Activated naive CD4-positive, alpha-beta T cell (primary cell): ENCODE measurements around the gene SEC16A.

ENCODE experiments used
- DNase-seq, 4 experiments: peaks; one replicate each; lab custom pipeline; 2025; lab: John Stamatoyannopoulos, UW

The SEC16A gene, protein sequence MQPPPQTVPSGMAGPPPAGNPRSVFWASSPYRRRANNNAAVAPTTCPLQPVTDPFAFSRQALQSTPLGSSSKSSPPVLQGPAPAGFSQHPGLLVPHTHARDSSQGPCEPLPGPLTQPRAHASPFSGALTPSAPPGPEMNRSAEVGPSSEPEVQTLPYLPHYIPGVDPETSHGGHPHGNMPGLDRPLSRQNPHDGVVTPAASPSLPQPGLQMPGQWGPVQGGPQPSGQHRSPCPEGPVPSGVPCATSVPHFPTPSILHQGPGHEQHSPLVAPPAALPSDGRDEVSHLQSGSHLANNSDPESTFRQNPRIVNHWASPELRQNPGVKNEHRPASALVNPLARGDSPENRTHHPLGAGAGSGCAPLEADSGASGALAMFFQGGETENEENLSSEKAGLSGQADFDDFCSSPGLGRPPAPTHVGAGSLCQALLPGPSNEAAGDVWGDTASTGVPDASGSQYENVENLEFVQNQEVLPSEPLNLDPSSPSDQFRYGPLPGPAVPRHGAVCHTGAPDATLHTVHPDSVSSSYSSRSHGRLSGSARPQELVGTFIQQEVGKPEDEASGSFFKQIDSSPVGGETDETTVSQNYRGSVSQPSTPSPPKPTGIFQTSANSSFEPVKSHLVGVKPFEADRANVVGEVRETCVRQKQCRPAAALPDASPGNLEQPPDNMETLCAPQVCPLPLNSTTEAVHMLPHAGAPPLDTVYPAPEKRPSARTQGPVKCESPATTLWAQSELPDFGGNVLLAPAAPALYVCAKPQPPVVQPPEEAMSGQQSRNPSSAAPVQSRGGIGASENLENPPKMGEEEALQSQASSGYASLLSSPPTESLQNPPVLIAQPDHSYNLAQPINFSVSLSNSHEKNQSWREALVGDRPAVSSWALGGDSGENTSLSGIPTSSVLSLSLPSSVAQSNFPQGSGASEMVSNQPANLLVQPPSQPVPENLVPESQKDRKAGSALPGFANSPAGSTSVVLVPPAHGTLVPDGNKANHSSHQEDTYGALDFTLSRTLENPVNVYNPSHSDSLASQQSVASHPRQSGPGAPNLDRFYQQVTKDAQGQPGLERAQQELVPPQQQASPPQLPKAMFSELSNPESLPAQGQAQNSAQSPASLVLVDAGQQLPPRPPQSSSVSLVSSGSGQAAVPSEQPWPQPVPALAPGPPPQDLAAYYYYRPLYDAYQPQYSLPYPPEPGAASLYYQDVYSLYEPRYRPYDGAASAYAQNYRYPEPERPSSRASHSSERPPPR (N-terminal part only)

DNA sequence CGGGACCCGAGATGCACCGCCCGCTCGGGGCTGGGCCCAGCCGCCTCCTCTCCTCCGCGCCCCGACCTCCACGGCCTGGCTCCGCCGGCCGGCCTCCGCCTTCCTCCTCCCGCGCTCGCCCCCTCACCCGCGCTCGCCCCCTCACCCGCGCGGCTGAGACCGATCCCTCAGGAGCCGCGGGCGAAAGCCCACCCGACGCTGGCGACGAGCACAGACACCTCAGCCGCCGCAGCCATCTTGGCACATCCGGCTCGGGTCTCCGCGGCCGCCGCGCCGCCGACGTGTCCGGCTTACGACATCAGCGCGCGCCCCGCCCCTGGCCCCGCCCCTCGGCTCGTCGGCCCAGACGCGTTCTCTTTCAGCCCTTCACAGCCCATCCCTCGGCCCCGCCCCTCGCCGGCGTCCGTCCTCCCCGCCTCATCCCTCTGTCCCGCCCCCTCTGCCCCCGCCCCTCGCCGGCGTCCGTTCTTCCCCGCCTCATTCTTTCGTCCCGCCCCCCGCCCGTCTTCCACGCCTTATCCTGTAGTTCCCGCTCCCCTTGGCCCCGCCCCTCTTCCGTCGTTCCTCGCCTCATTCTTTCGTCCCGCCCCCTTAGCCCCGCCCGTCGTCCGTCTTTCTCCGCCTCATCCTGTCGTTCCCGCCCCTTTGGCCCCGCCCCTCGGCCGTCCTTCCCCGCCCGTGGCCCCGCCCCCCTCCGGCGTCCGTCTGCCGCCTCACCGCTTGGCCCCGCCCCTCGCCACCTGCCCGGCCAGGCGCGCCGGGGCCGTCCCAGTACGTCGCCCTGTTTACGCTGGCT, at the start of gene SEC16A:
Gene SEC16A, minus strand, starts transcription at position 248 of the 796 bp plus-strand sequence. CDS start 5,425 bp downstream, outside the sequence.
- DNase-seq, result peak; percentile 100

DNA sequence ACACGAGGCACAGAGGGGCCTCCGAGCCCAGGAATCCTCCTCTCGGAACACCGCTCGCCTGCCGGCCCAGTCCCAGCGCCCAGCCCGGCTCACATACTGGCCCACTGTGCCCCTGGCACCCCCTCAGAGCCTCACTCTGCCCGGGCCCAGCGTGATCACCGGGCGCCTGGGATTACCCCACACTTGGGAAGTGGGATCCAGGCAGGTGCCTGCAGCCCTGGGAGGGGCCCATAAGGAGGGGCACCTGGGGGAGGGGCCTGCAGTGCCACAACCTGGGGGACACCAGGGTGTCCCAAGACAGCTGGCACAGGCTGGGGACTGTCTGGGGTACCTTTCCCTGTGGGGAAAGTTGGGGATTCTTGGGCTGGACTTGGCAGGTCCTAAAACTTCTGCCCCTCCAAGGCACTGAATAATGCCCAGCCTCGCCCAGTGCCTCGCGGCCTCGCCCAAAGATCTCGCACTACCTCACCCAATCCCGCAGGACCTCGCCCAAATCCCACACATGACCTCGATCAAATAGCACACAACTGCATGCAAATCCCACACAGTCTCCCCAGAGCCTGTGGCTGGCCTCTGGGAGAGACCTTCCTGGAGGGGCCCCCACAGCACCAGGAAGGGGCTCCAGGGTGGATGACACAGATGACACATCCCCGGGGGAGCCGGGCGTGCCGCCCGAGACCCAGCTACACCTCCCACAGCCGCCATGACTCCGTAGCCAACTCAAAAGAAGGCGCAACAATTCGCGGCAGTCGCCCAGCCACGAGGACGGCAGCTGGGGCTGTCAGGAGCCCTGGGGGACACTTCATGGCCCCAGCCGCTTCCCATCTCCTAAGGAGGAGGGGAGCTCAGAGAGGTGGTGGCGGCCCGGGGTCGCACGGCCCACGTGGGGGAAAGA, 49.3 kb upstream of the SEC16A start:
- DNase-seq, result no peak

DNA sequence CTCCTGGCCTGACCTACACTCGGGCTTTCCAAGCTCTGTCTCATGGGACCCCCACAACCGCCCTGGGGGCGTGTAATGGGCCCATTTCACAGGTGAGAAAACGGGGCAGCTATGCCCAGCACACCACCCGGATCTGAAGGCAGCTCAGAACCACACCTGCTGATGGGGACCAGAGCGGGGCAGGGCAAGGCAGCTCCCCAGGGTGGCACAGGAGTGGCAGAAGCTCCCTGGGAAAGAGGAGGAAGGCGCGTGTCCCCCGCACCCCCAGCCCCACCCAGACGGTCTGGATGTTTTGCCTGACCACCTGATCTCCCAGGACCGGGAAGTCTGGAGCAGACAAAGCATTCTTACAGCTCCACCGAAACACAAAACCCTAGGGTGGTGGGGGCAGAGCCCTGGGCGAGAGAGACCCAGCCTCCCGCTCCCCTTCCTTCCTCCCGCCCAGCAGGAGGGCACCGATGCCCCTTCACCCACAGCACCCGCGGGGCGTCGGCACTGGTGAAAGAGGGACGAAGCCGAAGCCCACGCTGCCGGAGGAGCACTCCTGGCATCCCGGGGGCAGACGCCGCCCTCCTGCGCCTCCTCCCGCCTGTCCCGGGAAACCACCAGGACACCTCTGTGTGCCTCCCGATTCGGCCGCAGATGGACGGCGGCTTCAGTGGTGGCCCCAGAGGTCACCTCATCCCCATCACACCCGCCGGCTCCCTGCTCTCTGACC, 48.5 kb upstream of the SEC16A start:
- DNase-seq, result no peak

DNA sequence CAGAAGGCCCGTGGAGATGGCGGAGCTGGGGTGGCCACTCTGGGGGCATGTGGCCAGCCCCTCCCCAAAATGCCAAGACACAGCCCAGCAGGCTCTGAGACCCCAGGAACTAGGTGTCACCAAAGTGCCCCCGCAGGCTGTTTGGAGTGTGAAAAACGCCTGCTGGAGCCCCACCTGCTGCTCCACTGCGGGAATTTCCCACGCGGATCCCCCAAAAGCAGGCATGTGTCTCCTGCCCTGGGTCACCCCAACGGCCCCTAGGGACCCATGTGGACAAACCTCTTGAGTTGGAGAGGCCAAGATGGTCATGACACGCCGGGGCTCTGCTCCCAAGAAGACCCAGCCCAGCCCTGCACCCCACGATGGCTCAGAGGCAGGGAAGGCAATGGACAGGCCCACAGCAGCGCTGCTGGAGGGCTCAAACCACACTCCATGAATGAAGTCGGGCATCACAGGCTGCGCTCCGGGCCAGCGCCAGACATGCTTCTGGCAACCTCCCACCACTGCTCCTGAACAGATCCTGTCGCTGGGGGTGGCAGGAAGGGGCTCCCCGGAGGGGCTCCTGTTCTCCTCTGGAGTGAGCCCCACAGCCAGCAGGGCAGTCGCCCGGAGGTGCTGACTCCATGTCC, 47.7 kb upstream of the SEC16A start:
- no peak for DNase-seq

DNA sequence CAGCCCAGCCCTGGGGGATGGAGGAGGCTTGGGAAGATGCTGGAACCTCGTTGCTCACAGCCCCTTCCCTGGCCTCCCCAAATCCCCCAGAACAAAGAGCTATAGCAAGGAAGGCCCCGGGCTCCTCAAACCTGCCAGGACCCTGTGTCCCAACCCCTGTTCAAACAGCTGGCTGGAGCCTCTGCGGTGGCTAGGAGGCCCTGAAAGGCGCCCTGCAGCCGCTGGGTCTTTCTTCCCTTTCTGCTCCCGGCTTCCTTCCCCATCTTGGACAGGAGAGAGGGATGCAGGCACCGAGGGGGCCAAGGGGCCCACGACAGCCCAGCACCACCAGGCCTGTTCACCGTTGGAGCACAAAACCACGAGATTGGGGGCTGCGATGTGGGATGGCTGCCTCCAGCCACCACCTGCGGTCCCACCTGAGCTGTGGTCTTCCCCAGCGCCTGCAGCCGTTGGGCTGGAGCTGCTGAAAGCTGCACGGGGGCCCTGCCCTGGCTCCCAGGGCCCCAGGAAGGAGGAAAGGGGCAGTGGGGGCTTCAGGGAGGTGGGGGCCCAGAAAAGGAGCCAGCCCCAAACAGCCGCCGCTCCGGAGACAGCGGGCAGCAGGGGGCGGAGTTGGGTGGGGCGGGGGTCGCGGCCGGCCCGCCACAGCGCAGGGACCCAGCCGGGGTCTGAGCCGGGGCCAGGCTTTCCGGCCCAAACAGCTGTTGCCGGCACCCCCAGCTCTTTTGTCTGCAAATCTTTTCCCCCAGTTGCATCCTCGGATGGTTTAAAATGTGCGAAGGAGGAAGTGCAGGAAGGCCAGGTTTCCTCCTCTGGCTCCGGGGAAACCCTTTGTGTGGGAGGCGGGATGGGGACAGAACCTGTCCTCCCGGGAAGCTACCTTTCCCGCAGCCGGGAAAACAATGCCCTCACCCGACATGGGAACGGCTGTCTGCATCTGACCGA, 46.9 kb upstream of the SEC16A start:
- no peak for DNase-seq

DNA sequence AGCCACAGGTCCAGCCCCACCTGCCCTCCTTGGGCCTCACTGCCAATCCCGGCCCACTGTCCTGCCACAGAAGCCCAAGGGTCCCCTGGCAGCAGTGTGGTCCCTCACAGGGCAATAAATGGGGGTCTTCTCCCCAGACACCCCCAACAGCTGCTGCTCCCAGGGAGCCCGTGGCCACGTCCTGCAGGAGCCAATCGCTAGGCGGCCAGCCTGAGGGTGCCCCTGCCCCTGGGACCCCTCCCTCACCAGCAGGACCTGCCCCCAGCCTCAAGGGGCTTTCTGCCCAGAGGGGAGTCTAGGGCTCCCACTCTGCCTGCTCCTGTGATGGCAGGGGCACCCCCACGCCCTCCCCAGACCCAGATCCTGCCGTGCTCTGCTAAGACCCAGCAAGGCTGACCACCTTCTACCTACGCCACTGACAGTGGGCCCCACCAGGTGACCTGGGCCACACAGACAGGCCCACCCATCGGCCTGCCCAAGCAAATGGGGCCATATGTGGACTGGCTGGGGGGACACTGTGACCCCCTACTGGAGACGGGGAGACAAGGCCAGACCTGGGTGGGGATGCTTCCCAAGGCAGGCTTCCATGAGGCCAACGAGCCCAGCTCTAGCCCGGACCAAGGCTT, 46.0 kb upstream of the SEC16A start:
- DNase-seq, result no peak

DNA sequence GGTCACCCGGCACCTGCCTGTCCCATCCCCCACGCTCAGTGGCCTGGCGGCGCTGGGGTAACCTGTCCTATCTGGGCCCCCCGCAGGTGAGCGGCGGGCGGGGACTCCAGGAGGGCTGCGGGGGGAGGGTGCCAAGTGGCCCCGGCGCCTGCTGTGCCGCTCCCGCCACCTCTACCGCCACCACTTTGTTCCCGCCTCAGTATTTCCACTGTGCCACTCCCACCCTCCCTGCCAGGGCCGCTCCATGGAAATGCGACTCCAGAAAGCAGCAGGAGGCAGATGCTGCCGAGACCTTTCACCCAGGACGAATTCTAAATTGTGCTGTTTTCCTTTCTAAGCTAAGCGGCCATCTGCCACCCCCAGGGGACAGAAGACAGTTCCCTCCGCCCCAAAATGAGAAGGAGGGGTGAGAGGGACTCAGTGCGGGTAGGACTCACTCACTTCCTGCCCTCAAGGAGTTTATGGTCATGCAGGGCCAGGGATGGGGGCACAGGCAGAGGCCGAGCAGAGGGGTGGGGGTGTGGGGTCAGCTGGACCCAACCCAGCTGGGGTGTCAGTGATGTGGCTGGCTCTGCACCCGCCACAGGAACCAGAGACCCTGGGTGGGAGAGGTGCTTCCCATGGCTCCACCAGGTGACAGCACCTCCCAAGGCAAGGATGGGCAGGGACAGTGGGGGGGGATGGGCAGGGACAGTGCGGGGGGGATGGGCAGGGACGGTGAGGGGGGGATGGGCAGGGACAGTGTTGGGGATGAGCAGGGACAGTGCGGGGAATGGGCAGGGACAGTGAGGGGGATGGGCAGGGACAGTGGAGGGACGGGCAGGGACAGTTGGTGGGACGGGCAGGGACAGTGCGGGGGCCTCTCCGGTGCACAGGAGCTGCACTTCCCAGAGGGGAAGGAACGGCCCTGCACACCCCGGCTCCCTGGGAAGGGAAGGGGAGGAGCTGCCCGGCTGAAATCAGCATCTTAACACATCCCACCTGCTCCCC, 45.2 kb upstream of the SEC16A start:
- no peak for DNase-seq

DNA sequence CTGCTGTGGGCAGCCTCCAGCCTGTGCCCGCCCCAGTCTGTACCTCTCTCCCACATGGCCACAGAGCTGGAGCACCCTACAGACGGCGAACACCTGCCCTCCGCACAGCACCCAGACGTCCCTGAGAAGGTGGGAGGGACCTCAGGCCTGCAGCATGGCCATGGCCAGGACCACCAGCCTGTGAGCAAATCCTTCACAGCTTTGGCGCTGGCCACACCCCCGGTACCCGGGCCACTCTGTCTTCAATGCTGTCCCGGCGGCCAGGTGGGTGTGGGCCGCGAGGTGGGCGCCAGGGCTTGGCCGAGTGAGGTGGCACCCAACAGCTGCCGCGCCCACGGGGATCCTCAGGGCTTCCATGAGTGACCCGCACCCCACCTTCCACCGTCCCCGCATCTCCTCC, 44.3 kb upstream of the SEC16A start:
- no peak for DNase-seq

DNA sequence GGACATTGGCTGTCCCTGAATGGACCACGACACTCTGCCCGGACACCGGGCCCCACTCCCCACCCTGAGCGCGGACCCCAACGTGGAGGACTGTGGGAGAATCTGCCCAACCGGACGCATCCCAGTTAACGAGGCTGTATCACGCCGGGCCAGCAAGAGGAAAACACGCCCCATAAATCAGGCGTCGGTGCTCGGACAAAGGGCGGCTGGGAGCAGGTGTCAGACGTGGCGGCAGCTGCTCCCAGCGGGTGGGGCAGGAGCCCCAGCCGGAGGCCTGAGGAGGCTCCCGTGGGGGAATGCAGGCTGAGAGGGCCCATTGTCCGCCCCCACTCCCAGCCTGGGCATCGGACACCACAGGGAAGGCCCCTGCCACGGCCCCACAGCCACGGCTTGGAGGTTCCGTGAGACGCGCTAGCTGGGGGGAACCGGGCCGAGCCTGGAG, 43.8 kb upstream of the SEC16A start:
- no peak for DNase-seq

DNA sequence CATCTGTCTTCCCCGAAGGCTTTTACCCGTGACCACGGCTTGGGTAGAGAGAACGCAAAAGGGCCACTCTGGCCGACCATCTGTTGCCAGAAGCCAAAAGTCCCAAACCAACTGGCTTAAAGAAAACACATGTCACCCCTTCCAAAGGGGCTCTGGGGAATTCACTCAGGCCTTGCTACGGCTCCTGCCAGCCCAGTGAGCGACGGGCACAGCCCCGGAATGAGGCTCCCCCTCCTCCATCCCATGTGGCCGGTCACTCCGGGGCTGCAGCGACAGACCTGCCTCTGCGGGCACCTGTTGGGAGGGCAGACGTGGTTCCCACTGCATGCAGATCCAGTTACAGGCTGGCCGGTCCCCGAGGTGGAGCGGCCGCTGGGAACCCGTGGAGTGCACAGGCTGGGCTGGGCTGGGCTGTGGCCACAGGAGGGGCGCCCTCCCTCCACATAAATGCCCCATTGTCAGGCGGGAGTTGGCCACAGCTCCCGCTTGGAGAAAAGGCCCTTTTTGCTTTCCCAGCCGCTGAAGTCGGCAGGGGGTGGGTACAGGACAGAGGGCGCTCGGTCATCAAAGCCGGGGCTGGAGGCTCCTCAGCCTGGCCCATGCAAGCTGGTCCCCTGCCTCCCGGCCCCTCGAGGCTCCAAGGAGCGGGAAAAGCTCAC, 43.1 kb upstream of the SEC16A start:
- no peak for DNase-seq

DNA sequence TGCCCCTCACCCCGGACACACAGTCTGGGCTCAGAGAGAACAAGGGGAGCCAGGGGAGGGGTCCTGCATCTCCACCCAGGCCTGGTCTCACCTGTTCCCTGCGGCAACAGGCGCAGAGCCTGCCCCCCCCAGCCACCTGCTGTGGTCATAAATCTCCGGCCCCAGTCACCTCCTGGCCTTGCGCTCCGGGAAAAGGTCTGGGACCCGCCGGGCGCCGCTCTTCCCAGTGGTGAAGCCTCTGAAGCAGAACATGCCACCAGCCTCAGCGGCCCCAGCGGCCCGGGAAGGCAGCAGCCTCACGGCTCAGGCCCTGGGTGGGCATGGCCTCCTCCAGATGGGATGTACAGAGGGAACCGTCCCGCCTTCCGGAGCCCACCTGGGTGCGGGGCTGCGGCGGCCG, 42.4 kb upstream of the SEC16A start:
- DNase-seq, result no peak

DNA sequence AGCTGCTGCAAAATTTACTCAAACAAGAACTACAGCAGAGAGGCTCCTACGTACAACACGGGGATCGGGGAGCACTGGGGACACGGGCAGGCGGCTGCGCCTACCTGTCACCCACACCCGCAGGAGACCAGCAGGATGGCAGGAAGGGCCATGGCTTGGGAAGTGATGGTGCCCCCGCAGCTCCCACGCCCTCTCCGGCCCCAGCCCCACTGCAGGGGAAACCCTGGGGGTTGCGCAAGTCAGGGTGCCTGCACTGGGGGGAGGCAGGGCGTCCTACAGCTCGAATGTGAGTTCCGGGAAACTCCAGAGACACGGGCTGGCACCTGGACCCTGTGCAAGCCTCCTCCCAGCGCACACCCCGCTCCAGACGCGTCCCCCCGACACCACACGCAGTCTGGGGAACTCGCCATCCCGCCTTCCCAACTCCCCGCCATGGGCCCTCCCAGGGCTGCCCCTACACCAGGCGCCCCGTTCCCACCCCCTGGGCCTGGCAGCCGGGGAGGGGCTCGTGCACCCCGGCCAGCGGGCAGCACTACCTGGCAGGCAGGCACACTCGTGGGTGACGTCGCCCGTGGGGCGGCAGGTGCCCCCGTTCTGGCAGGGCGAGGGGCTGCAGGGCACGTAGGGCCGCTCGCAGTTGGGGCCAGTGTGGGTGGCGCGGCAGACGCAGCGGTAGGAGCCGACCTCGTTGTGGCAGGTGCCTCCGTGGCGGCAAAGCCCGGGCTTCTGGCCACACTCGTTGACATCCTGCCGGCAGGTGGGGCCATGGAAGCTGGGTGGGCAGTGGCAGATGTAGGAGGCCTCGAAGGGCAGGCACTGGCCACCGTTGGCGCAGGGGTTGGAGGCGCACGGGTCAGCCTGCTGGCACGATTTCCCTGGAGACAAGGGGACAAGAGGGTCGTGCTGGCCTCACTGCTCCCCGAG, 39.7 kb upstream of the SEC16A start:
- DNase-seq, result no peak

DNA sequence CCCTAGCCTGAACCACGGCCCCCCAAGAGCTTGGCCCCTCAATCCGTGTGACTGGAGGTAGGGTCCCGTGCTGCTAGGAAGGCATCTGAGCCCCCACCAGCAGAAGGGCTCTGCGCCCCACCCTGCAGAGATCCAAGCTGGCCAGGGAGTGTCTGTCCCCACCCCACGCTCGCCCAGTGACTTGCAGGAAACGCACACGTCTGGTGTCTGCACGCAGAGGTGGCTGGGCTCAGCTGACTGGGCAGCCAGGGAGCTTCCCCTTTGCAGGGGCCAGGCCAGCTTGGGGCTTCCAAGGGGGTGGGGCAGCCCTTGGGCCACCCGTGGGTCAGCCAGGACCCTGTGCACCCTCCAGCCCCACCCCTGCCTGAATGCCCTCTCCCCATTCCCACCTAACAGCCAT, 38.7 kb upstream of the SEC16A start:
- no peak for DNase-seq

DNA sequence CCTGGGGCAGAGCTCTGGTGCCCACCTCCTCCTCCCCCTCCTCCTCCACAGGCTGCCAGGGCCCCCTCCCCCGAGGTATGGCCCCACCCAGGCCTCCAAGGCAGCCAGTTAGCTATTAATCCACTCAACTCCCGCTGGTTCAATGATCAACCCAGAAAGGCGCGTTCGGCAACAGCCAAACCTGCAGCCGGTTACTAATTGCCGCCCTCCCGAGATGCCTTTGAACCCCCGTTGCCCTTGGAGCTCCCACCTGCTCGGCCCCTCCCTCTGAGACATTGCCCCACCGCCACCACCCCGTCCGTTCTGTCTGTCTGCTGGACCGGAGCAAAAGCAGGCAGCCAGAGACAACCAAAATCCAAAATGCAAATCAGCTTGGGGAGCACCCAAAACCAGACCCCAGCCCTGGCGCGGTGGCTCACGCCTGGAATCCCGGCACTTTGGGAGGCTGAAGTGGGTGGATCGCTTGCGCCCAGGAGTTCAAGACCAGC, 37.3 kb upstream of the SEC16A start:
- DNase-seq, result no peak
